GM19397 (cell line): ENCODE results near the gene TRIM9.

Experiments used
- ATAC-seq: cut with Tn5 transposase; IDR thresholded peaks from one replicate; pipeline ENCODE4 v1.9.1; 2021; ENCODE audit warnings: mild to moderate bottlenecking, moderate library complexity; ENCODE audit not compliant: unreplicated experiment

TRIM9 gene

DNA sequence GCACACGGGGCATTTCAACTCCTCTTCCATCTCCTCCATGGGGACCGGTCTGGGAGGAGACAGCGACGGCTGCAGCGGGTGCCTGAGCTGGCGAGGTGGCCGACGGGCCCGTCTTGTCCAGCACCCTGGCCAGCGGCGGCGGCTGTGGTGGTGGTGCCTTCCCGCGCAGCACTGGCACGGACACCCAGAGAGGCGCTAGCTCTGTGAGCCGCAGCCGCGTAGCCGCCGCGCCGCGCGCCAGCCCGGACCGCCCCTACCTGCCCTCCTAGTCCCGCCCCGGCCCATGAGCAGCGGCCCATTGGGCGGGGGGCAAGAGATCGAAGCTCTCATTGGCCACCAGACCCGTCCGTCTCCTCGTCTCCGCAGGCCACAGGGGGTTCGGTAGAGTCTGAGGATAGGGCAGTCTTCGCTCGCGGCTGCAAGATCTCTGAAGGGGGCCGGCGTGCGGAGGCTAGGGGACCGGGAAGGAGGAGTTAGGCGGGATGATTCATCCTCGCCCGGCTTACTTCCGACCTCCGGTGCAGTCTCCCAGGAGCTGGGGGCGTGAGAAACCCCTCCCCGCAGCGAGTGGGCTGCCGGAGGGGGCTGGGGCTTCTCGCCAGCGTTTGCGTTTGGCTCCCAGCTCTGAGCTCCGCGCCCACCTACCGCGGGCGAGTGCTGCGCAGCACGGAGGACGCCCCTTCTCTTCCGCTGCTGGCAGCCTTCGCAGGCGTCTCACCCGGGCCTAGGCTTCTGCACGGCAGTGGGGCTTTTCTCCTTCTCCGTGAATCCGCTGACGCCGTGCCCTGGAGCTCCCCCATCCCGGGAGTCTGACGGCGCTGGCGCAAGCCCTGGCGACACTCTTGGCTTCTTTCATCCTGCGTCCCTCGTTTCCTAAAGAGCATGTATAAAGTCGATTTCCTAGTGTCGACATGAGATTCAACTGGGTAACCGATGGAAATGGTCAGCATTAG lies at the start of gene TRIM9:
Gene TRIM9, minus strand, starts transcription at position 205 of the 953 bp plus-strand sequence. Its CDS starts 166 bp downstream, at position 39.
- peak; percentile 100 for ATAC-seq

DNA sequence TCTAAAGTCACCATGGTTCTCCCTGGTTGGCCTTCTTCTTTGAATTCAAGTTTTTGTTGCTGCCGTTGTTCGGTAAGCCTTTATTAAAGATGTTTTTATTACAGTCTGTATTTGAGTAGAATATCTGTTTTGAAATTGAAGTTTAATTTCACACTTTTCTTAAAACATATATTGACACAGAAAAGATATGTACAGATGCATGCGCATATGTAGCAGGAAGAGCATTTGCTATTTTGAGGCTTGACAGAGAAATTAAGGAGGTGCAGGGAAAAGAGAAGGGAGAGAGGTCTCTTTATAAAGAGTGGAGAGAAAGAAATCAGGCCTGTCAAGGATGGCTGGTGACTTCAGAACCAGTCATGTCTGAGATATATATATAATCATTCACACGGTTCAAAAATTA lies 46.0 kb upstream of the TRIM9 start:
- no peak for ATAC-seq

DNA sequence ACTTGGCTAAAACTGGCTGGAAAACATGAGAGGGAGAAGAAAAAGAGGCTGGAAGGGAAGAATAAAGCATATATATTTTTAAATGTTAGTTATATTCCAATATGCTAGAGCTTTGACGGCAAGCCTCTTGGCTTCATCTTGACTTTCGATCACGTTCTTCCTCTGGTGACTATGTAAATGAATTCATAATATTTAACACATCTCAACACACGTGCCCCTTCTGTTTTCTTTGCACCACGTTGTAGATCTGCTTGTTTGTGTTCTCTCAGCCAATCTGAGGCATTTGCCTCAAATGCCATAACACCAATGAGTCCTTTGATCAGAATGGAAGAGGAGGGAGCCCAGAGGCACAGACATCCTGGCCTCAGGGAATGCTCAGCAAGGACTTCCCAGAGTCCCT lies 45.4 kb upstream of the TRIM9 start:
- ATAC-seq, result no peak

DNA sequence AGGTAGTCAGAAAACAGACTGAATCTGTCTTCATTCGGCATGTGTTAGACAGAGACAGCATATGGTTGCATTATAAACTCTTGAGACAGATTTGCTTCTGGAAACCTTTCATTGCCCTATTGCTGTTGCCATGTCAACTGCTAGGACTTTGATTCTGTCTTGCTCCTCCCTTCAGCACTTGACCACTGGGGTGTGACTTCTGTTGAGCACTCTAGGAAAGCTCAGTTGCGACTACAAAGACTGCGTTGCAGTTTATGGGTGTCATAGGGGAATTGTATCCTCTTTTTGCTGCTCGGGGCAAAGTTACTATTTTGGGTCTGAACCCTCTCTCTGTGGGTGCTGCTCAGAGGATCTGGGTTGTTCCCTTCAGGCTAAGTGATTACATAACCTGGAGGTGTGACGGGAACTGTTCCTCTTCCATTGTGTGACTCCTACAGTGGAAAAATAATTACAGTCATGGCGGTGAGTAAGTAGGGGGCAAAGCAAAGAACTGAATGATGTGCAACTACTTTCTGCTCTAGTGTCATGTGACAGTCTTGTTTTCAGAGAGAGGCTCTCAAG lies 44.3 kb upstream of the TRIM9 start:
- no peak for ATAC-seq

DNA sequence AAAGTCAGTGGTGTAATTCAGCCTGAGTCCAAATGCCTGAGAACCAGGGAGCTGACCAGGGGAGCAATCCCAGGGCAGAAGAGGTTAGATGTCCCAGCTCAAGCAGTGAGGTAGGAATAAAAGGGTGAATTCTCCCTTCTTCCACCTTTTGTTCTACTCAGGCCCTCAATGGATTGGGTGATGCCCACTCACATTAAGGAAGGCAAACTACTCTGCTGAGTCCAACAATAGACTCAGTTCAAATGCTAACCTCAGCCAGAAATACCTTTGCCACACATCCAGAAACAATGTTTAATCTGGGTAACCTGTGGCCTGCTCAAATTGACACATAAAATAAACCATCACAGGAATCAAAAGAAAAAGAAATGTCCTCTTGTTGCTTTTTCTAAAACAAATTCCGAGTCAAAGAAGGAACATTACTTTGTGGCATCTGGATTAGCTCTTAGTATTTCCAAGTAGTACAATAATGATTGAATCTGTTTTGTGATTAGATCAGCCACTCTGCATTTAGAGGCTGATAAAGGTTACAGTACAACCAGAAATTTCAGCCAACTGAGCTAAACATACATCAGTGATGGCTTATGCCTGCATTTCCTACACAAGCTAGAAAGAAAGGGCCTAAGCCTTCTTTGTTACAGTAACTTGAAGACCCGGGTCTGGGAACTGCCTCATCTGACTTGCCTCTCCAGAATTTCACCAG lies 43.6 kb upstream of the TRIM9 start:
- no peak for ATAC-seq

DNA sequence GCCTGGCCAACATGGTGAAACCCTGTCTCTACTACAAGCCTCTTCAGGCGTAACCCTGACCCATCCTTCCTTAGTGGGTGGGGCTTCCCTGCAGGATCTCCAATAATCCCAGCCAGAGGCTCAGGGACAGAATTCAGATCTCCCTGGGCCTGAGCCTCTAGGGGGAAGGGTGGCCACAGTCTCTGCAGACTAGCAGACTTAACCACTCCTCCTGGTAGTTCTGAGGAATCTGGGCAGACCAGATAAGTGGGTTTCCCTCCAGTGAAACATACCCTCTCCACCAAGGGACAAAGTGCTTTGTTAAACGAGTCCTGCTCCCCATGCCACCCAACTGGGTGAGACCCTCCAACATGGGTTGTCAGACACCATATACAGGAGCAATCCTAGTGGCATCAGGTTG lies 36.6 kb upstream of the TRIM9 start:
- ATAC-seq, result no peak

DNA sequence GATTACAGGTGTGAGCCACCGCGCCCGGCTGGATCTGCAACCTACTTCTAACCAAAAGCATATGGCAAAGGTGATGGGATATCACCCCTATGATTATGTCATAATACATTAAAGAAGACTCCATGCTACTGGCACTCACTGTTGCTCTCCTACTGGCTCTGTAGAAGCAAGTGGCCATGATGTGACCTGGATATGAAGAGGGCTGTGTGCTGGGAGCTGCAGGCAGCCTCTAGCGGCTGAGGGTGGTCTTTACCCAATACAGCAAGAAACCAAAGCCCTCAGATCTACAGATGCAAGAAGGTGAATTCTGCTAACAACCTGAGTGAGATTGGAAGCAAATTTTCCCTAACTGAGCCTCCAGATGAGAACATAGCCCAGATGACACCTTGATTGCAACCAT lies 34.2 kb upstream of the TRIM9 start:
- no peak for ATAC-seq

DNA sequence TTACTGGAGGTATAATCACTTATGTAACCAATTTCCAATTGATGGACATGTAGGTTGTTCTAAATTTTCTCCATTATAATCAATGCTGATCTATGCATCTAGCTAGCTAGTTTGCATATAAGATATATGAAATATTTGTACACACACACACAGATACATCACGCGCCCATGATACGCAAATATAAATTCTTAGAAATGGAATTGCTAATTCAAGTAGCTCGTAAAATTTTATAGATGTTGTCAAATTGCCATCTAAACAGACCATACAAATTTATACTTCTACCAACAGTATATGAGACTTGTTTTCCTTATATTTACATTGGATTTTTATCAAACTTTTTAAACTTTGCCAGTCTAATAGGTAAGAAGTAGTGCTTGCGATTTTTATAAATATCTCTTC lies 29.1 kb upstream of the TRIM9 start:
- ATAC-seq, result no peak

DNA sequence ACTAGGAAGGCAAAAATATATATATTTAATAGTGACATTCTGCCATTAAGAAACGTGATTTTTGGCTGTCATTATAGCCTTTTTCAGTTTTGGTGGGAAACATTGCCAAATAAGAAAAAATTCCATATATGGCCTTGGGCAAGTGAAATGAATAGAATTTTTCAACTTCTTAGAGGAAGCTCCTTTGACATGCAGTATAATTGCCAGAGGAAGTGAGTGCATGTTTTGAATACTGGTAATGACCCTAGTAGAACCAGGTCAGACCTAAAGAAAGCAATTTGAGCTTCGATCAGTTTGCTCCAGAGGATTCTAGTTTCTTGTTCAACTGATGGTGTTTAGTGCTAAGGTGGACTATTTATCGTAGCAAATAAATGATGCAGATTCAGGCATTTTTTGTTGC lies 26.2 kb upstream of the TRIM9 start:
- ATAC-seq, result no peak

DNA sequence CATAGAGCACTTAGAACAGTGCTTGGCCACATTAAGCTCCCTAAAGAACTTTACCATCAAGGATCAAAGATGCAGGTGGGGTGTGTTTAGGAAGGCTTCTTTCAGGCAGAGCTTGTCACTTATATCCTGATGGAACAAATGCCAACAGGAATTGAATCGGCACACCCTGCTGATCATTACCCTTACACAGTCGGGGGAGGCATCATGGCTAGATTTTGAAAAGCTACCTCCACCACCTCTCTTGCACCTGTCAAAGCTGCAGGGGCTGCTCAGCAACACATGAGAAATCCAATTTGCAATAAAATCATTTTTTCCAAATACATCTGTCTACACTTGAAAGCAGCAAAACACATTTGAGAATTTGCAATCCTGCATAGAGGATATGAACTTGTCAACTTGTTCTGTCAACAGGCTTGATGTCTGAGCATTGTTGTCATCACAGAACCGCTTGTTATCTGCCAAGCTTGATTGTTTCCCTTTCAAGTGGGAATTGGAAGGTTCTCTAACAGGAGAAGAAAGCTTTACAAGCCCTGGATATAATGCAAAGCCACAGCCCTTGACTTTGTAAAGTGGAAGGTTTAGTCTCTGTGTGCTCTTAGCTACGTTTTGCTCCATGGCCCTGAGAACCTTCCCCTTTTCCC lies 24.6 kb upstream of the TRIM9 start:
- no peak for ATAC-seq

DNA sequence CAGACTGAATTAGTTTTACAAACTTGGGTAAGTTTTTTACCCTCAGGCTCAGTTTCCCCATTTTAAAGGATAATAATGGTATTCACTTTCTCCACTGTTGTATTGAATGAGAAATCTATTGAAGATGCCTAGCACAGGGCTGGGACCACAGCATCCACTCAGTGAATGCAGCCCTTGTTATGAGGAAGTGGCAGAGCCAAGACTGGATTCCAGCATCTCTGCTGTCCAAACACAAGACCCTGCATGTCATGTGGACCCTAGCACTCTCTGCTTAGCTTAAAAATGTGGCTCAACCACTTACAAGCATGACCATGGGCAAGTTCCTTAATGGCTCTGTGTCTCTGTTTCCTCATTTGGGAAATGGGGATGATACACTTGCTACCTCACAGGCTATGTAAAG lies 24.1 kb upstream of the TRIM9 start:
- no peak for ATAC-seq

DNA sequence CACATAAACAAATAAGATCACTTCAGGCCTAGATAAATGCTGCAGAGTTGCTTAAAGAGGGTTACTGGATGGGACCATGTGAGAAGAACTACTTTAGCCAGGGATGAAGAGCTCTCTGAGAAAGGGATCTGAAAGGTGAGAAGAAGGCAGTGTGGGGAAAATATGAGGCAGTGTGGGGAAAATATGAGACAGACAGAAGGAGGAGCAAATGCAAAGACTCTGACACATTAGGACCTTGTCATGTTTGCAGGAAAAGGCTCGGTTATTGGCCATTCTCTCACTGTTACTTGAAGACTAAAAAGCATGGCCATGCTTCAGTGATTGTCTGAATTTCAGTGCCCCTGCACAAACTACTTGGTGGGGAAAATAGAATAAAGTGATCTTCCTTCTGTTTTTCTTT lies 22.7 kb upstream of the TRIM9 start:
- ATAC-seq, result no peak

DNA sequence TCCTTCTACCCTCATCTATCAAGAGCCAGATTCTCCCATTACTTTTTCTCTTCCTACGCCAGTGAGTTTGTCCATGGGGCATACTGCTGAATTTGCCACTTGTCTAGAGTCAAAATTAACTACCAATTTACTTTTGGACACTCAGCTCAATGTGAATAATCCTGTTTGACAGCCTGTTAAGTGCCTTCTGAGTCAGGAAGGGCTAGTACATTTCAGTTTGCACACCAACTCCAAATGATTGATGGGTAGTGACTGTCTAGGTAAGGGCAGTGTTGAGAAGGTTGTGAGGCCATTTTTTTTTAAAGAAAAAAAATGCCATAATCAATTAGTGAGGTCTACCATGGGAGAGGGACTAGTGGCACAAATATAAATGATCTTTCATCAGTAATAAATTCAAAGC lies 21.8 kb upstream of the TRIM9 start:
- no peak for ATAC-seq

DNA sequence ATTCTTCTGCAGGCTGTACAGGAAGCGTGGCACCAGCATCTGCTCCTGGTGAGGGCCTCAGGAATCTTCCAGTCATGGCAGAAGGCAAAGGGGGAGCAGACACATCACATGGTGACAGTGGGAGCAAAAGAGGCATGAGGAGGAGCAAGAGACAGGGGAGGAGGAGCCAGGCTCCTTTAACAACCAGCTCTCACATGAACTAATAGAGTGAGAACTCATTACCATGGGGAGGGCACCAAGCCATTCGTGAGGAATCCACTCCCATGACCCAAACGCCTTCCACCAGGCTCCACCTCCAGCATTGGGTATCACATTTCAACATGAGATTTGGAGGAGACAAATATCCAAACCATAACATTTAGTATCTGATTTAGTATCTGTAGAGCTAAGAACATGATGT lies 14.7 kb upstream of the TRIM9 start:
- ATAC-seq, result no peak

DNA sequence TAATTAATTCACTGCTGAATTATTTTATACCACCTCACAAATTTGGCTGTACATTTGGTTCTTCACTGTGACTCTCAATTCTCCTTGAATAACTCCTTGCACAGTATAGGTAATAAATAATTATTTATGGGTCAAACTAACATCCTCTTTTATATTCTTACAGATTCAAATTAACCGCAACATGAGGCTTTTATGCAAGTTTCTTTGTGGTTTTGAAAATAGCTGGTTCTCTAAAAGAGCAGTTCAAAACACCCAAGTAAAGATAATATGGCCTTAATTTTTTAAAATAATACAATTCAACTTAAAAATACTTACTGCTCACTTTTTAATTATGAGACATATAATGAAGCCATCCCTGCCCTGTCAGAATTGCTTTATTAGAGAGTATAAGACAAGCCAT lies 12.9 kb upstream of the TRIM9 start:
- ATAC-seq, result no peak

DNA sequence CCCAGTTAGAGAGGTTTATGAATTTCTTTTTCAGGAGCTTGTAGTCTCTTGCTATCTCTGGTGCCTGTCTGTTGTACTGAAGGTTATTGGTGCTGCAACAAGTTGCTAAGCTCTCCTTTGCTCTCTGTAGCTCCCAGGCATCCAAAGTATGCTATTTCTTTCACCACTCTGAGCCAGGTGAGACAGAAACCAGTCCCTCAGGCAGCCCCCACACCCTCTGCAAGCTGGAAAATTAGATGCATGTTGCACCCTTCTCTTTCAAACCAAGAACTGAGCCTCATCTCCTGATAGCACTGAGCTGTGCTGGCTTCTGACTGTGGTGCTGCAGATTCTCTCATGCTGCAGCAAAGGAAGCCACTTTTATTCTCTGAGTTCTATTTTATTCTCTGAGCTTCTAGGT lies 9.6 kb upstream of the TRIM9 start:
- ATAC-seq, result no peak

DNA sequence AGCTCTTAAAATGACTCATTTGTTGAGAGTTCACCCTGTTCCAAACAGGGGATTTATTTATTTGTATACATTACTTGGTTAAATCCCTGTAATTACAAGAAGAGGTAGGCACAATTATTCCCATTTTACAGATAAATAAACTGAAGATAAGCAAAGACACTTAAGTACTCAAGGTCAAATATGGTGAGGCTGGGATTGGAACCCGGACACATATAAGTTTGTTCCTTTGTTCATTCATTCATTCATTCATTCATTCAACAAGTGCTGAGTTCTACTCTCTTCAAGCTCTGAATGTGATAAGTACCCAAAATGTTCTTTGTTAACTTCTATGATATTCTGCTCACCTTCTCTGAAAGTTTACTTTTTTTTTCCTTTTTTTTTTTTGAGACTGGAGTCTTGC lies 2.4 kb upstream of the TRIM9 start:
- no peak for ATAC-seq

DNA sequence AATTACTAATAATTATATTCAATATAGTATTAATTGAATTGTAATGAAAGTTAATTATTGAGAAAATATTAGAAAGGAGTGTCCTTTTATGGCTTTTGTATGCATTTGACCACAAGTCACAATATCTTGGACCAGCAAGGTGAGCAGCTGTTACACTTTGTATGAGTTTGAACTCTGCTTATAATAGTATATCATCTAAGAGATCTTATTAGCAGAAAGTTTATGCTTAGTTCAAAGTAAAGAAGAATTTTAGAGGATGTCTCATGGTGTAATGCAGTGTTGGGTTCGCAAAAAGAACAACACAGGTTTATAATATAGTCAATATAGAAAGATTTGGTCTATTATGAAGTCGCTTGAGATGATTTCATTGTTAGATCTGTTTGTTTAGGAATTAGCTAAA lies 2.0 kb upstream of the TRIM9 start:
- ATAC-seq, result no peak

DNA sequence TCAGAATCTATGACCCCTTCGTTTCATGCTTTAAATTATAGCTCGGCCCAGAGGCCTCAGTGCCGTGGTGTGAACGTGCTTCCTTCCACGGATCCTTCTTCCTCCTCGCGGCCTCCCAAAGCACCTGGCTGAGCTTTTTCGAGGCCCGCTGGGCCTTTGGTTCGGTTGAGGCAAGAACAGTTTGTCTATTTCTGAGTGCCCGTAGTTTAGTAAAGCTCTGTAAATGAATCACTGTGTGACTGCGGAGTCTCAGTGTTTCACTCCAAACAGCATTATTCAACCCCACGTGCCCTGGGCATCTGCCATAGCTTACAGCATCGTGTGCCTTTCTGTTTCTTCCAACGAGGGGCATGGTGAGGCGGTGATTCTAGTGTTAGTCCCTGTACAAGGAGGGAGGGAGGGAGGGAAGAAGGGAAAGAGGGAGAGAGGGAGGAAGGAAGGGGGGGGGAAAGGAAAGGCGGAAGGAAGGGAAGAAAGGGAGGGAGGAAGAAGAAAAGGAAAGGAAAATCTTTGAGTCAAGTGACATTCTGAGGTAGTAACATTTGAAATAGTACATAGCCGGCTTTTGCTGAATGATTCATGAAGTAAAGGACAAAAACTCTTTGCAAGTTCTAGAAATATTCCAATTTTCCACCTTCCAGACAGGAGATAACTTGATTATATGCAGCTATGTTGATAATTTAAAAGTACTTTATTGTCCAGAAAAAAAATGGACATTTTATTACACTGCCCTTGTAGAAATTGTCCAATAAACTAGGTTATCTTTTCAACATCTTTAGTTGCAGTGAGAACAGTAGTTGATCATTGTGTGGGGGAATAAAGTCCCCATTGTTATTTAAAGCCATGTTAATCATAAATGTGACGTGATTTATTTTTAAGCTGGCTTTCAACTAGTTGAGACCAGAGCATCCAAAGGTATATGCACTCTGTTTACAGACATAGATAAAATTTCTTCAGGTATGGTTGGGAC lies 1.2 kb upstream of the TRIM9 start:
- ATAC-seq, result no peak

DNA sequence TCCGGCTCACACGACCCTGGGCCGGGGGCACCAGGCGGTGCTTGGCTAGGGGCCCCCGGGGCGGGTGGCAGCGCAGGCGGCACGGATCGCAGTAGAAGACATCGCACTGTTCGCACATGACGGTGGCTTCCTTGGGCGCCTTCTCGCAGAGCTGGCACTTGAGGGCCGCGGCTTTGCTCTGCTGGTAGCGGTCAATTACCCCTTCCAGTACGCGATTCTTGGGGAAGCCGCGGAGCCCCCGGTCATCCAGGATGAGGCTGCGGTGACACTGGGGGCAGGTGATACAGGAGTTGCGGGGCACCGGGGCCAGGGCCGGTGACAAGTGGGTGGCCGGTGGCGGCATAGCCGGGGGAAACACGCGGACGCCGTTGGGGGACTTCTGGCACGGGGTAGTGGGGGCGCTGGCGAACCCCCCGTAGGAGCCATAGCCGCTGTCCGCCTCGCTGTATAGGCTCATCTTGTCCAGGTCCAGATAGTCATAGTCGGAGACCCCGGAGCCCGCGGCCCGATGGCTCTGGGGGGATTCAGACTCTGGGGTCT lies 553 bp downstream of the TRIM9 start:
- ATAC-seq, result peak; percentile 1
